Sigmoid colon (tissue), 7 donors: ENCODE results near the gene SCGN. TPM values are rescaled to one million over a fixed set of nuclear protein-coding genes. Genes with fewer than 3 reads are reported as not detected.

Source experiments
- DNase-seq: peaks from one replicate; pipeline ENCODE4 v3.0.0-alpha.2; 2019
- H3K27ac ChIP-seq, 4 donors: fragments of 200-600 bp; sonication (generic); one replicate each; pipeline ENCODE4 v1.5.1; 2016 to 2019; ENCODE audit warnings: mild to moderate bottlenecking in 1 of 4
- H3K27me3 ChIP-seq, 3 donors: fragments of 200-600 bp; sonication (generic); one replicate each; pipeline ENCODE4 v1.5.1; 2019; ENCODE audit warnings: mild to moderate bottlenecking in 1 of 3
- H3K36me3 ChIP-seq, 4 donors: fragments of 200-600 bp; sonication (generic); one replicate each; pipeline ENCODE4 v1.5.1; 2016 to 2019
- H3K4me1 ChIP-seq, 4 donors: fragments of 200-600 bp; sonication (generic); one replicate each; pipeline ENCODE4 v1.5.1; 2017 to 2019
- H3K4me3 ChIP-seq, 4 donors: fragments of 200-600 bp; sonication (generic); one replicate each; pipeline ENCODE4 v1.5.1; 2017 to 2019; ENCODE audit warnings: mild to moderate bottlenecking in 2 of 4, moderate library complexity in 1 of 4
- H3K9me3 ChIP-seq, 4 donors: fragments of 200-600 bp in 3 of 4; sonication (generic) in 3 of 4; one replicate each; pipeline versions ENCODE4 v1.5.1 to v1.6.1; 2013 to 2019
- EP300 ChIP-seq, 4 donors: sonication (generic); formaldehyde crosslinking; IDR thresholded peaks; one replicate each; pipeline ENCODE4 v1.6.1; 2017; ENCODE audit warnings: antibody characterized with exemption in 4 of 4
- POLR2A ChIP-seq, 2 donors: fragments of 450-650 bp; IDR thresholded peaks; one replicate each; pipeline ENCODE4 v1.6.1; 2016; ENCODE audit warnings: antibody characterized with exemption in 2 of 2, mild to moderate bottlenecking in 2 of 2, moderate library complexity in 2 of 2
- POLR2AphosphoS5 ChIP-seq, 4 donors: sonication (generic); formaldehyde crosslinking; IDR thresholded peaks; one replicate each; pipeline ENCODE4 v1.6.1; 2017; ENCODE audit warnings: antibody characterized with exemption in 4 of 4
- WGBS, 2 donors: extraction: QIAGEN DNeasy Blood & Tissue Kit; methylation state at CpG; one replicate each; pipeline ENCODE4 v1.1.7; 2013; 5-methylcytosine and 5-hydroxymethylcytosine counted together
- intact Hi-C: fragments of 100-400 bp; cut with DNase I; formaldehyde crosslinking; loops from one replicate; pipeline ENCODE4 v1.15.1; 2023
- polyA plus RNA-seq, 3 donors: library from polyadenylated mRNA; stranded (reverse); fragments of 200-250 nt; gene quantifications; one replicate each; pipeline ENCODE4 v1.2.3, GENCODE V29; 2013
- total RNA-seq, 4 donors: library from RNA; depleted of rRNA; stranded (reverse); fragments of >200 nt; gene quantifications; one replicate each; pipeline ENCODE4 v1.1.0, GENCODE V29; 2016
- TF ChIP-seq, protein P1 (sequence below), 4 experiments: fragments of 450-650 bp in 3 of 4; fragments of 200-600 bp in 1 of 4; IDR thresholded peaks; one replicate each; pipeline ENCODE4 v1.5.1; 2016 to 2019; ENCODE audit warnings: antibody characterized with exemption in 4 of 4, mild to moderate bottlenecking in 3 of 4, moderate library complexity in 2 of 4
- donor health status: healthy with polysubstance abuse.
- donor health status: Bipolar disorder and iron deficiency.
- donor health status: healthy.

The SCGN gene
- total and polyA plus RNA-seq, 7 donors = 4.8 to 22.5 (median 8.8) TPM

DNA sequence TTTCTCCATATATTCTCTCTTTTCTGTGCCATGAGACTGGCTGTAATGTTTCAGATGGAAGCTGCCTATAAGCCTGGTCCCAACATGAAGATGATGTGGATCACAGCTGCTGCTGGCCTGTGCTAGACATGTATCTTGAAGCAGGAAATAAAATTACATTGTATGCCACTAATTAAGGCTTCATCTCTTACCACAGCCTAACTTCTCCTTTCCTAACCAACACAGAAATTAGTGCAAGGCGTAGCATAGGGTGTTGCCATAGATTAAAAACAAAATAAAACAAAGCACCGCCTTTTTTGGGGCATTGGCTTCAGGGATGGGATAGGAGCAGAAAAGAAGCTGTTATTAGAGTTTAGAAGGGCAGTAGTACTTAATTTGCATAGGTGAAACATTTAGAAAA lies 97.8 kb downstream of the SCGN start:
- Histone ChIP-seq H3K9me3 (no peaks in the 10 kb centered on the region), H3K4me3 (no peak overlapping the region), H3K4me1 (no peaks in the 10 kb centered on the region), H3K27ac (no peak overlapping the region), H3K27me3 (no peaks in the 10 kb centered on the region), H3K36me3 (no peaks in the 10 kb centered on the region)
- intact Hi-C loops = no loop called here
- DNase-seq = no peak
- TF ChIP-seq, protein P1, sequence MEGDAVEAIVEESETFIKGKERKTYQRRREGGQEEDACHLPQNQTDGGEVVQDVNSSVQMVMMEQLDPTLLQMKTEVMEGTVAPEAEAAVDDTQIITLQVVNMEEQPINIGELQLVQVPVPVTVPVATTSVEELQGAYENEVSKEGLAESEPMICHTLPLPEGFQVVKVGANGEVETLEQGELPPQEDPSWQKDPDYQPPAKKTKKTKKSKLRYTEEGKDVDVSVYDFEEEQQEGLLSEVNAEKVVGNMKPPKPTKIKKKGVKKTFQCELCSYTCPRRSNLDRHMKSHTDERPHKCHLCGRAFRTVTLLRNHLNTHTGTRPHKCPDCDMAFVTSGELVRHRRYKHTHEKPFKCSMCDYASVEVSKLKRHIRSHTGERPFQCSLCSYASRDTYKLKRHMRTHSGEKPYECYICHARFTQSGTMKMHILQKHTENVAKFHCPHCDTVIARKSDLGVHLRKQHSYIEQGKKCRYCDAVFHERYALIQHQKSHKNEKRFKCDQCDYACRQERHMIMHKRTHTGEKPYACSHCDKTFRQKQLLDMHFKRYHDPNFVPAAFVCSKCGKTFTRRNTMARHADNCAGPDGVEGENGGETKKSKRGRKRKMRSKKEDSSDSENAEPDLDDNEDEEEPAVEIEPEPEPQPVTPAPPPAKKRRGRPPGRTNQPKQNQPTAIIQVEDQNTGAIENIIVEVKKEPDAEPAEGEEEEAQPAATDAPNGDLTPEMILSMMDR (IDR thresholded peaks at IDR 0.05) = no peak
- TF ChIP-seq POLR2A (IDR thresholded peaks at IDR 0.05) (no peak), POLR2AphosphoS5 (IDR thresholded peaks at IDR 0.05) (no peak), EP300 (IDR thresholded peaks at IDR 0.05) (no peak)
- WGBS, 2 donors = 25 to 33% methylated on average over 2 of the region's 2 CpGs

DNA sequence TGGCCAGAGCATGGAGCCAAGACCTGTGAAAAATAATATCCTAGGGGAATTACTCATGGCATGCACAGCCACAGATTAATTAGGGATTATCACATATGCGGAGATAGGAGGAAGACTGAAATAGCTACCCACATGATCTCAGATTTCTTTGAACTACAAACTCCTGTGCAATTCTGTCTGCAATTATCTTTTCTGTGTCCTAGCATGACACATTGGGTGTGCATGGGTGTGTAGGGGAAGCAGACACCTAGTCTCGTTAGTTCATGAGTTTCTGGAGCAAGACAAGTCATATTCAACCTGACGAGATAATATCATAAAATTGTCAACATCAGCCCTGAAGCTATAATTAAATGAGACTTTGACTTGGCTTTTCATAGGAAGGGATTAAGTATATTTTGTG lies 98.9 kb downstream of the SCGN start:
- TF ChIP-seq EP300 (IDR thresholded peaks at IDR 0.05) (no peak), POLR2A (IDR thresholded peaks at IDR 0.05) (no peak), POLR2AphosphoS5 (IDR thresholded peaks at IDR 0.05) (no peak)
- TF ChIP-seq, protein P1 (IDR thresholded peaks at IDR 0.05) = no peak
- H3K36me3 ChIP-seq = no peaks in the 10 kb centered on the region
- DNase-seq = no peak
- H3K27ac ChIP-seq = no peak overlapping the region
- no peaks in the 10 kb centered on the region for H3K27me3 ChIP-seq
- 10 to 45% methylated on average over 3 of the region's 3 CpGs for WGBS, 2 donors
- no peak overlapping the region for H3K4me3 ChIP-seq
- intact Hi-C loops = no loop called here
- no peaks in the 10 kb centered on the region for H3K4me1 ChIP-seq
- H3K9me3 ChIP-seq = no peaks in the 10 kb centered on the region

Other genes with a start within 250 kb of the SCGN start
- gene SLC17A4, start 102.5 kb downstream of the SCGN start, total RNA-seq = under 1 TPM in 1 of 4 donors, not detected in 3; under 0.01 TPM
- gene SLC17A4, start 102.5 kb downstream of the SCGN start, polyA plus RNA-seq = 10 to 100 TPM in 2 of 3 donors, 1 to 10 TPM in 1; 8.7 to 24.7 (median 12.6) TPM
- gene SLC17A1, start 179.8 kb downstream of the SCGN start, total RNA-seq = not detected
- gene SLC17A1, start 179.8 kb downstream of the SCGN start, polyA plus RNA-seq = under 1 TPM in 1 of 3 donors, not detected in 2; 0.04 TPM
- gene SLC17A3, start 222.0 kb downstream of the SCGN start, total RNA-seq = not detected
- gene SLC17A3, start 222.0 kb downstream of the SCGN start, polyA plus RNA-seq = not detected